CD4-positive, alpha-beta memory T cell (primary cell): Measurements from ENCODE around the gene GRID1. TPM values are rescaled to one million over a fixed set of nuclear protein-coding genes. Genes with fewer than 3 reads are reported as not detected.

ENCODE experiments used
- CTCF ChIA-PET: fragments of 350-600 bp; sonication (Branson Sonifier 250); formaldehyde crosslinking; loops from one replicate; lab custom pipeline; 2021; ENCODE audit warnings: inconsistent platforms; ENCODE audit not compliant: partially characterized antibody; lab: Charles Lee
- POLR2A ChIA-PET: fragments of 350-600 bp; sonication (Branson Sonifier 250); formaldehyde crosslinking; loops from one replicate; lab custom pipeline; 2021; ENCODE audit not compliant: partially characterized antibody; lab: Charles Lee
- DNase-seq, 5 donors: peaks; one replicate each; pipeline versions ENCODE4 v3.0.0 to v3.0.0-alpha.2; 2020 to 2022; ENCODE audit warnings: mixed read lengths in 1 of 5
- H3K27ac ChIP-seq: one replicate; pipeline ENCODE4 v1.7.0; 2013; ENCODE audit warnings: low read depth, low read length
- H3K27me3 ChIP-seq: 2 replicates; pipeline ENCODE4 v1.7.0; 2013; ENCODE audit warnings: mild to moderate bottlenecking, low read length, moderate library complexity; ENCODE audit not compliant: insufficient read depth
- H3K36me3 ChIP-seq: 2 replicates; pipeline ENCODE4 v1.7.0; 2013; ENCODE audit warnings: mild to moderate bottlenecking, low read length, moderate library complexity; ENCODE audit not compliant: insufficient read depth
- H3K4me1 ChIP-seq: 2 replicates; pipeline ENCODE4 v1.7.0; 2013; ENCODE audit warnings: mild to moderate bottlenecking, low read length, moderate library complexity; ENCODE audit not compliant: insufficient read depth
- H3K4me3 ChIP-seq, 2 donors: one replicate each; pipeline ENCODE4 v1.7.0; 2013; ENCODE audit warnings: low read length in 2 of 2, mild to moderate bottlenecking in 1 of 2
- H3K9me3 ChIP-seq, 2 donors: one replicate each; pipeline ENCODE4 v1.7.0; 2013; ENCODE audit warnings: low read length in 2 of 2, control low read depth in 1 of 2; ENCODE audit not compliant: control insufficient read depth in 1 of 2
- H3K27ac Mint-ChIP-seq, 7 donors: one replicate each; pipeline ENCODE4 v1.8.0; 2020 to 2021; ENCODE audit warnings: mixed read lengths in 7 of 7, mild to moderate bottlenecking in 6 of 7, inconsistent platforms in 3 of 7, moderate library complexity in 3 of 7
- H3K27me3 Mint-ChIP-seq, 2 donors: one replicate each; pipeline ENCODE4 v1.8.0; 2020 to 2021; ENCODE audit warnings: mixed read lengths in 2 of 2
- H3K36me3 Mint-ChIP-seq, 2 donors: one replicate each; pipeline ENCODE4 v1.8.0; 2020 to 2021; ENCODE audit warnings: mixed read lengths in 2 of 2, inconsistent platforms in 1 of 2, mild to moderate bottlenecking in 1 of 2
- H3K4me1 Mint-ChIP-seq, 4 donors: one replicate each; pipeline ENCODE4 v1.8.0; 2020 to 2021; ENCODE audit warnings: mixed read lengths in 4 of 4, mild to moderate bottlenecking in 1 of 4
- H3K4me3 Mint-ChIP-seq, 8 donors: one replicate each; pipeline ENCODE4 v1.8.0; 2020 to 2021; ENCODE audit warnings: mixed read lengths in 8 of 8, mild to moderate bottlenecking in 7 of 8, moderate library complexity in 6 of 8, inconsistent platforms in 3 of 8
- H3K9me3 Mint-ChIP-seq, 8 donors: one replicate each; pipeline ENCODE4 v1.8.0; 2020 to 2021; ENCODE audit warnings: mixed read lengths in 8 of 8, mild to moderate bottlenecking in 5 of 8, inconsistent platforms in 3 of 8, moderate library complexity in 1 of 8
- intact Hi-C: fragments of 100-400 bp; cut with micrococcal nuclease; formaldehyde crosslinking; loops from one replicate; pipeline ENCODE4 v1.15.1; 2023
- polyA plus RNA-seq, 2 donors: library from polyadenylated mRNA; unstranded; fragments of 300-500 nt; fragmentation: Illumina TruSeq; gene quantifications; one replicate each; pipeline ENCODE4 v1.2.3, GENCODE V29; 2021
- total RNA-seq, 2 experiments: library from RNA; stranded (reverse); gene quantifications; one replicate each; pipeline ENCODE4 v1.2.3, GENCODE V29; 2021

Gene GRID1
- total and polyA plus RNA-seq, 4 experiments from 2014 or later = not detected

GRCh38 chr10:86330778-86331763 is 35.5 kb downstream of the GRID1 start:
- no peaks in the 10 kb centered on the region for H3K9me3 Mint-ChIP-seq
- POLR2A ChIA-PET = no interaction called here
- CTCF ChIA-PET = no interaction called here
- no peak overlapping the region for H3K4me3 Mint-ChIP-seq
- no peaks in the 10 kb centered on the region for H3K4me1 Mint-ChIP-seq
- Histone ChIP-seq H3K4me3 (no peak overlapping the region), H3K27ac (no peak overlapping the region), H3K4me1 (no peaks in the 10 kb centered on the region), H3K27me3 (no peaks in the 10 kb centered on the region), H3K9me3 (no peaks in the 10 kb centered on the region), H3K36me3 (no peaks in the 10 kb centered on the region)
- H3K36me3 Mint-ChIP-seq = no peaks in the 10 kb centered on the region
- H3K27ac Mint-ChIP-seq = no peak overlapping the region
- H3K27me3 Mint-ChIP-seq = peaks cover 4% of the 10 kb centered on the region in 2 donors
- DNase-seq = no peak
- intact Hi-C loops = no loop called here

GRCh38 chr10:86329896-86330680 is 36.5 kb downstream of the GRID1 start:
- Histone ChIP-seq H3K27ac (no peak overlapping the region), H3K4me3 (no peak overlapping the region), H3K9me3 (no peaks in the 10 kb centered on the region), H3K27me3 (no peaks in the 10 kb centered on the region), H3K36me3 (no peaks in the 10 kb centered on the region), H3K4me1 (no peaks in the 10 kb centered on the region)
- no peak for DNase-seq
- ChIA-PET CTCF (no interaction called here), POLR2A (no interaction called here)
- Mint-ChIP-seq H3K9me3 (no peaks in the 10 kb centered on the region), H3K36me3 (no peaks in the 10 kb centered on the region), H3K27ac (no peak overlapping the region), H3K4me1 (no peaks in the 10 kb centered on the region), H3K4me3 (no peak overlapping the region), H3K27me3 (peaks cover 7 to 11% of the 10 kb centered on the region in 2 donors)
- intact Hi-C loops = no loop called here

GRCh38 chr10:86329093-86329710 is 37.4 kb downstream of the GRID1 start:
- H3K27ac Mint-ChIP-seq = no peak overlapping the region
- CTCF ChIA-PET = no interaction called here
- intact Hi-C loops = no loop called here

GRCh38 chr10:86327954-86328725 is 38.5 kb downstream of the GRID1 start:
- Histone ChIP-seq H3K4me1 (no peaks in the 10 kb centered on the region), H3K36me3 (no peaks in the 10 kb centered on the region), H3K27me3 (no peaks in the 10 kb centered on the region), H3K27ac (no peak overlapping the region), H3K9me3 (no peaks in the 10 kb centered on the region), H3K4me3 (no peak overlapping the region)
- H3K36me3 Mint-ChIP-seq = no peaks in the 10 kb centered on the region
- no peak overlapping the region for H3K4me3 Mint-ChIP-seq
- CTCF ChIA-PET = no interaction called here
- H3K4me1 Mint-ChIP-seq = no peaks in the 10 kb centered on the region
- H3K27ac Mint-ChIP-seq = no peak overlapping the region
- no peak for DNase-seq
- intact Hi-C loops = no loop called here
- POLR2A ChIA-PET = no interaction called here
- no peaks in the 10 kb centered on the region for H3K9me3 Mint-ChIP-seq
- H3K27me3 Mint-ChIP-seq = peaks cover 11 to 16% of the 10 kb centered on the region in 2 donors

More at GRCh38 chr10:86329093-86329710, 37.4 kb downstream of the GRID1 start:
- Histone ChIP-seq H3K27me3 (no peaks in the 10 kb centered on the region), H3K4me1 (no peaks in the 10 kb centered on the region), H3K27ac (no peak overlapping the region), H3K36me3 (no peaks in the 10 kb centered on the region), H3K9me3 (no peaks in the 10 kb centered on the region), H3K4me3 (no peak overlapping the region)
- Mint-ChIP-seq H3K4me1 (no peaks in the 10 kb centered on the region), H3K27me3 (peaks cover 8 to 12% of the 10 kb centered on the region in 2 donors), H3K36me3 (no peaks in the 10 kb centered on the region), H3K4me3 (no peak overlapping the region), H3K9me3 (no peaks in the 10 kb centered on the region)
- POLR2A ChIA-PET = no interaction called here
- DNase-seq = no peak

GRCh38 chr10:86325158-86325557 is 41.4 kb downstream of the GRID1 start:
- Mint-ChIP-seq H3K9me3 (no peaks in the 10 kb centered on the region), H3K27me3 (peaks cover 9 to 18% of the 10 kb centered on the region in 2 donors), H3K27ac (no peak overlapping the region), H3K36me3 (no peaks in the 10 kb centered on the region), H3K4me1 (no peaks in the 10 kb centered on the region), H3K4me3 (no peak overlapping the region)
- ChIA-PET CTCF (no interaction called here), POLR2A (no interaction called here)
- Histone ChIP-seq H3K36me3 (no peaks in the 10 kb centered on the region), H3K4me1 (no peaks in the 10 kb centered on the region), H3K27me3 (no peaks in the 10 kb centered on the region), H3K9me3 (no peaks in the 10 kb centered on the region), H3K4me3 (no peak overlapping the region), H3K27ac (no peak overlapping the region)
- intact Hi-C loops = no loop called here
- no peak for DNase-seq

GRCh38 chr10:86321568-86321967 is 45.0 kb downstream of the GRID1 start:
- no peak overlapping the region for H3K4me3 ChIP-seq
- Mint-ChIP-seq H3K9me3 (no peaks in the 10 kb centered on the region), H3K27me3 (peaks cover 19 to 29% of the 10 kb centered on the region in 2 donors), H3K36me3 (no peaks in the 10 kb centered on the region), H3K4me1 (no peaks in the 10 kb centered on the region), H3K4me3 (no peak overlapping the region), H3K27ac (no peak overlapping the region)
- DNase-seq = no peak
- ChIA-PET CTCF (no interaction called here), POLR2A (no interaction called here)
- intact Hi-C loops = no loop called here
- no peaks in the 10 kb centered on the region for H3K4me1 ChIP-seq
- no peaks in the 10 kb centered on the region for H3K36me3 ChIP-seq
- H3K27ac ChIP-seq = no peak overlapping the region
- H3K27me3 ChIP-seq = no peaks in the 10 kb centered on the region
- H3K9me3 ChIP-seq = no peaks in the 10 kb centered on the region
